ENCODE data around the gene SMC4. TPM values are rescaled to one million over a fixed set of nuclear protein-coding genes. Genes with fewer than 3 reads are reported as not detected.

SMC4 gene
- total and polyA plus RNA-seq, 10 of the 15 experiments (the other 5 are each of a cell fraction or from before 2014, with no cell fraction given): 75.6 to 288 (median 136) TPM

DNA sequence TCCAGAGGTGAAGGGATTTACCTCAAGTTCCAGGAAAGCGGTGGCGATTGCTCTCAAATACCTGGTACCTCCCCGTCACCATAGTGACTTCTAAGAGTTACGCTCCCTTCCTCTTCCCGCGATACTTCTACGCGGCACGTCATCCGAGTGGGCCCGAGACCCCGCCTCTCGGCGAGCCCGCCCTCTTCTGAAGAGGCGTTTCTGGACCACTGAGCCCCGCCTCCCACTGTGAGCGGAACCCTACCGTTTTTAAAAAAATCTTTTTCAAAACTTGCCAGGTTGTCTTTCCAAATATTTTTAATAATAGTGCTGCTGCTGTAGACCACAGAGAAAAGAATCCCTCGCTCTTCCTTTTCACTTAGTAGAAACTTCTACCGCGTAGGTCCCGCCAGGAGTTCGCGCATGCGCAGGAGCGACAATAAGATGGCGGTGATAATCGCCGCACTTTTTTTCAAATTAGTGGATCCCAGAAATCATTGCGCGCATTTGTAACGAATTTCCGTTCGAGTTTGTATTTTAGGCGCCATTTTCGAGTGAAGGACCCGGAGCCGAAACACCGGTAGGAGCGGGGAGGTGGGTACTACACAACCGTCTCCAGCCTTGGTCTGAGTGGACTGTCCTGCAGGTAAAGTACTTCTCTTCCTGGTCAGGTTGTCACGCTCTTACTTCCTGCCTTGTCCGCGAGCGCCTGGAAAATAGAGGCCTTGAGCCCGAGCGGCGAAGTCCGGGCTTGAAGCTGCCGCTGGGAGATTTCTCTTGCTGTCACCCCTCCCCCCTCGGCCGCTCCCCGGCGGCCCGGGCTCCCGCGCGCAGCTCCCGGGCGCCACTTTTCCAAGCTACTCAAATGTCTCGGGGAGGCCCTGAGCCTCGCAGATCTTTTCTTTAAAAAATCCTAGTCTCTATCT lies at the start of gene SMC4, which contains the start of gene IFT80 (continued):
- TF ChIP-seq, protein P1, sequence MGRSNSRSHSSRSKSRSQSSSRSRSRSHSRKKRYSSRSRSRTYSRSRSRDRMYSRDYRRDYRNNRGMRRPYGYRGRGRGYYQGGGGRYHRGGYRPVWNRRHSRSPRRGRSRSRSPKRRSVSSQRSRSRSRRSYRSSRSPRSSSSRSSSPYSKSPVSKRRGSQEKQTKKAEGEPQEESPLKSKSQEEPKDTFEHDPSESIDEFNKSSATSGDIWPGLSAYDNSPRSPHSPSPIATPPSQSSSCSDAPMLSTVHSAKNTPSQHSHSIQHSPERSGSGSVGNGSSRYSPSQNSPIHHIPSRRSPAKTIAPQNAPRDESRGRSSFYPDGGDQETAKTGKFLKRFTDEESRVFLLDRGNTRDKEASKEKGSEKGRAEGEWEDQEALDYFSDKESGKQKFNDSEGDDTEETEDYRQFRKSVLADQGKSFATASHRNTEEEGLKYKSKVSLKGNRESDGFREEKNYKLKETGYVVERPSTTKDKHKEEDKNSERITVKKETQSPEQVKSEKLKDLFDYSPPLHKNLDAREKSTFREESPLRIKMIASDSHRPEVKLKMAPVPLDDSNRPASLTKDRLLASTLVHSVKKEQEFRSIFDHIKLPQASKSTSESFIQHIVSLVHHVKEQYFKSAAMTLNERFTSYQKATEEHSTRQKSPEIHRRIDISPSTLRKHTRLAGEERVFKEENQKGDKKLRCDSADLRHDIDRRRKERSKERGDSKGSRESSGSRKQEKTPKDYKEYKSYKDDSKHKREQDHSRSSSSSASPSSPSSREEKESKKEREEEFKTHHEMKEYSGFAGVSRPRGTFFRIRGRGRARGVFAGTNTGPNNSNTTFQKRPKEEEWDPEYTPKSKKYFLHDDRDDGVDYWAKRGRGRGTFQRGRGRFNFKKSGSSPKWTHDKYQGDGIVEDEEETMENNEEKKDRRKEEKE (IDR thresholded peaks at IDR 0.05): no peak
- TF ChIP-seq ZNF592 (IDR thresholded peaks at IDR 0.05): no peak
- peak; percentile 83 for TF ChIP-seq TAF1 (IDR thresholded peaks at IDR 0.05; ENCODE audit: borderline replicate concordance, low read depth, low read length)
- TF ChIP-seq SIN3A (IDR thresholded peaks at IDR 0.05; ENCODE audit: low read depth, low read length): peak; percentile 99
- no peak for TF ChIP-seq ATF3 (IDR thresholded peaks at IDR 0.05; ENCODE audit: borderline replicate concordance, extremely low read depth, low read depth, low read length)
- TF ChIP-seq, protein P2, sequence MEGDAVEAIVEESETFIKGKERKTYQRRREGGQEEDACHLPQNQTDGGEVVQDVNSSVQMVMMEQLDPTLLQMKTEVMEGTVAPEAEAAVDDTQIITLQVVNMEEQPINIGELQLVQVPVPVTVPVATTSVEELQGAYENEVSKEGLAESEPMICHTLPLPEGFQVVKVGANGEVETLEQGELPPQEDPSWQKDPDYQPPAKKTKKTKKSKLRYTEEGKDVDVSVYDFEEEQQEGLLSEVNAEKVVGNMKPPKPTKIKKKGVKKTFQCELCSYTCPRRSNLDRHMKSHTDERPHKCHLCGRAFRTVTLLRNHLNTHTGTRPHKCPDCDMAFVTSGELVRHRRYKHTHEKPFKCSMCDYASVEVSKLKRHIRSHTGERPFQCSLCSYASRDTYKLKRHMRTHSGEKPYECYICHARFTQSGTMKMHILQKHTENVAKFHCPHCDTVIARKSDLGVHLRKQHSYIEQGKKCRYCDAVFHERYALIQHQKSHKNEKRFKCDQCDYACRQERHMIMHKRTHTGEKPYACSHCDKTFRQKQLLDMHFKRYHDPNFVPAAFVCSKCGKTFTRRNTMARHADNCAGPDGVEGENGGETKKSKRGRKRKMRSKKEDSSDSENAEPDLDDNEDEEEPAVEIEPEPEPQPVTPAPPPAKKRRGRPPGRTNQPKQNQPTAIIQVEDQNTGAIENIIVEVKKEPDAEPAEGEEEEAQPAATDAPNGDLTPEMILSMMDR (IDR thresholded peaks at IDR 0.05 in 2 of 3, conservative IDR thresholded peaks at IDR 0.05 in 1 of 3; ENCODE audit: control insufficient read depth in 2 of 3, extremely low read depth in 1 of 3, insufficient read depth in 1 of 3, low read depth in 3 of 3, low read length in 3 of 3): no peak
- TF ChIP-seq TCF12 (IDR thresholded peaks at IDR 0.05; ENCODE audit: low read depth, low read length): 0 out of 2 replicates have a peak, but pooled peaks have one; percentile 34
- no peak for TF ChIP-seq ZNF274 (IDR thresholded peaks at IDR 0.05; ENCODE audit: insufficient read depth, insufficient read length)
- TF ChIP-seq IKZF1 (conservative IDR thresholded peaks at IDR 0.05): peak; percentile 16; the same call in 1 of the 2 replicates
- peak; percentile 82; the same call in 1 of the 2 replicates for TF ChIP-seq SMAD5 (IDR thresholded peaks at IDR 0.05; ENCODE audit: low read depth)
- no peak for TF ChIP-seq PRDM15 (CRISPR knock-in tag; IDR thresholded peaks at IDR 0.05)
- TF ChIP-seq CBX3 (IDR thresholded peaks at IDR 0.05; ENCODE audit: borderline replicate concordance, low read depth): no peak
- no peak for TF ChIP-seq STAT1 (conservative IDR thresholded peaks at IDR 0.05)
- peak; percentile 41; the same call in 1 of the 2 replicates for TF ChIP-seq MYB (IDR thresholded peaks at IDR 0.05; ENCODE audit: borderline replicate concordance, low read depth, low read length)
- TF ChIP-seq MTA3 (IDR thresholded peaks at IDR 0.05; ENCODE audit: borderline replicate concordance, low read length): no peak

Data from GM12878 (cell line).